22Rv1 (cell line): ENCODE measurements around the gene FRAS1.

Experiments
- CTCF ChIP-seq: fragments of 450-650 bp; IDR thresholded peaks from 2 replicates; pipeline ENCODE4 v1.5.1; 2017; ENCODE audit warnings: mild to moderate bottlenecking
- ZFX ChIP-seq: fragments of 450-650 bp; IDR thresholded peaks from 2 replicates; pipeline ENCODE4 v1.6.1; 2017; ENCODE audit warnings: antibody characterized with exemption, borderline replicate concordance

- TF ChIP-seq CTCF: no peak
- TF ChIP-seq ZFX: no peak
Observed at GRCh38 chr4:78347527-78347926, 290.4 kb downstream of the FRAS1 start.
